ENCODE measurements around the gene CHRNA4.

Gene CHRNA4

DNA sequence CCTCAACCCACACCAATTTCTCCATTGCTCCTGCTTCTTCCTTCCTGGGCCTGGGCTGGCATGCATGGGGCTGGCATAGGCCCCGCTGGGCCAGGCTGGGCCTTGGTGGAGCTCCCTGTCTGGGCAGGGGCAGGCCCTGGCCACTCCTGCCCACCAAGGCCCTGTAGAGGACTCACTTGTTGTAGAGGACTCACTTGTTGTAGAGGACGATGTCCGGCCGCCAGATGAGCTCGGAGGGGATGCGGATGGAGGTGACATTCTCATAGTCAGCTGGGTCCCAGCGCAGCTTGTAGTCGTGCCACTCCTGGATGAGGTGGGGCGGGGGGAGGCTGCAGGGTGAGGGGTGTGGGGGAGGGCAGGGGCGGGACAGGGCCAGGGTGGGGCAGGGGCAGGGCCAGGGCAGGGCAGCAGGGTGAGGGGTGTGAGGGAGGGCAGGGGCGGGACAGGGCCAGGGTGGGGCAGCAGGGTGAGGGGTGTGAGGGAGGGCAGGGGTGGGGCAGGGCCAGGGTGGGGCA is 5.3 kb downstream of the CHRNA4 start:
- no peak for DNase-seq (ENCODE audit: low read depth)
- TF ChIP-seq MYC (IDR thresholded peaks at IDR 0.05; ENCODE audit: low read depth, low read length) = no peak
- TF ChIP-seq CTCF (IDR thresholded peaks at IDR 0.05; ENCODE audit: low read depth, low read length) = no peak
- TF ChIP-seq, protein P1, sequence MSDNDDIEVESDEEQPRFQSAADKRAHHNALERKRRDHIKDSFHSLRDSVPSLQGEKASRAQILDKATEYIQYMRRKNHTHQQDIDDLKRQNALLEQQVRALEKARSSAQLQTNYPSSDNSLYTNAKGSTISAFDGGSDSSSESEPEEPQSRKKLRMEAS (IDR thresholded peaks at IDR 0.05; ENCODE audit: low read depth, low read length) = no peak
- no peak for TF ChIP-seq POLR2A (IDR thresholded peaks at IDR 0.05; ENCODE audit: extremely low read depth, insufficient read length)
- no peak overlapping the region for H3K4me3 ChIP-seq (ENCODE audit: low read depth, low read length)

DNA sequence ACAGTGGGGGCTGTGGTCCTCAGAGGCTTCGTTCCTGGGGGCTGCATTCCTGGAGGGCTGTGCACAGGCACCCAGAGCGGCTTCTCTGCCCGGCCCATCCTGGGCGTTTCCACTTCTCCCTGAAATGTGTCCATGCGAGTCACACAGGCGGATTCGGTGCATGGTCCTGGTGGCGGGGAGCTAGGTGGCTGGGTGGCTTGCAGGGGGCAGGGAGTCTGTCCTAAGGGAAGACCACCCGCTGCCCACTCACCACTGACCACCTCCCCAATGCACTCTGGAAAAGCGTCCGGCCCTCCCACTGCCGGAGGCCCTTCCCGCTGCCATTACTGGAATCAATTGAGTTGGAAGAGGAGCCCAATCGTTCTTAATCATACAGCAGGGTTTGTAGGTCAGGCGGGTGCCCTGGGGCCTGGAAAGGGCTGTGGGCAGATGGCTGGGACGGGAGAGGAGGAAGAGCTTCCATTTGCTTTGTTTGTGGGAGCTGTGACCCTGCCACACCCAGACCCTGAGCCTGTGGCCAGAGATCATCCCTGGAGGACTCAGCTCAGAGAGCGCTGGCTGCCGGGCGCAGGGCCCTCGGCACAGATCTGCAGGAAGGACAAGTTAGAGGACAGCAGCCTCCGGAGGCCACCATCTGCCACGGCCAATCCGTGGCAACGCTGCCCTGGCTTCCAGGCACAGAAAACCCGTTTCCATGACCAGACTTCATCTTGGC is 6.4 kb downstream of the CHRNA4 start:
- H3K4me3 ChIP-seq (ENCODE audit: low read depth, low read length) = no peak overlapping the region
- TF ChIP-seq MYC (IDR thresholded peaks at IDR 0.05; ENCODE audit: low read depth, low read length) (no peak), CTCF (IDR thresholded peaks at IDR 0.05; ENCODE audit: low read depth, low read length) (no peak), POLR2A (IDR thresholded peaks at IDR 0.05; ENCODE audit: extremely low read depth, insufficient read length) (no peak)
- TF ChIP-seq, protein P1 (IDR thresholded peaks at IDR 0.05; ENCODE audit: low read depth, low read length) = no peak
- no peak for DNase-seq (ENCODE audit: low read depth)

- H3K4me3 ChIP-seq (ENCODE audit: low read depth, low read length) = no peak overlapping the region
- TF ChIP-seq CTCF (IDR thresholded peaks at IDR 0.05; ENCODE audit: low read depth, low read length) (no peak), POLR2A (IDR thresholded peaks at IDR 0.05; ENCODE audit: extremely low read depth, insufficient read length) (no peak), MYC (IDR thresholded peaks at IDR 0.05; ENCODE audit: low read depth, low read length) (no peak)
- TF ChIP-seq, protein P1 (IDR thresholded peaks at IDR 0.05; ENCODE audit: low read depth, low read length) = no peak
- no peak for DNase-seq (ENCODE audit: low read depth)
Observed at GRCh38 chr20:63352811-63353221, 8.3 kb downstream of the CHRNA4 start.

- TF ChIP-seq, protein P1 (IDR thresholded peaks at IDR 0.05; ENCODE audit: low read depth, low read length) = no peak
- TF ChIP-seq MYC (IDR thresholded peaks at IDR 0.05; ENCODE audit: low read depth, low read length) = no peak
- TF ChIP-seq POLR2A (IDR thresholded peaks at IDR 0.05; ENCODE audit: extremely low read depth, insufficient read length) = no peak
- no peak for TF ChIP-seq CTCF (IDR thresholded peaks at IDR 0.05; ENCODE audit: low read depth, low read length)
- DNase-seq (ENCODE audit: low read depth) = no peak
- H3K4me3 ChIP-seq (ENCODE audit: low read depth, low read length) = no peak overlapping the region
Observed at GRCh38 chr20:63351811-63352591, 9.1 kb downstream of the CHRNA4 start.

GRCh38 chr20:63351326-63351700 is 9.8 kb downstream of the CHRNA4 start:
- TF ChIP-seq MYC (IDR thresholded peaks at IDR 0.05; ENCODE audit: low read depth, low read length) (no peak), POLR2A (IDR thresholded peaks at IDR 0.05; ENCODE audit: extremely low read depth, insufficient read length) (no peak), CTCF (IDR thresholded peaks at IDR 0.05; ENCODE audit: low read depth, low read length) (no peak)
- TF ChIP-seq, protein P1 (IDR thresholded peaks at IDR 0.05; ENCODE audit: low read depth, low read length) = no peak
- no peak overlapping the region for H3K4me3 ChIP-seq (ENCODE audit: low read depth, low read length)
- no peak for DNase-seq (ENCODE audit: low read depth)
